ENCODE data around the gene ZNF599. TPM values are rescaled to one million over a fixed set of nuclear protein-coding genes. Genes with fewer than 3 reads are reported as not detected.

The ZNF599 gene
- total and polyA plus RNA-seq, 2 of the 13 experiments (the other 11 are each of a cell fraction or from before 2014, with no cell fraction given): 5.8 to 7.3 TPM

DNA sequence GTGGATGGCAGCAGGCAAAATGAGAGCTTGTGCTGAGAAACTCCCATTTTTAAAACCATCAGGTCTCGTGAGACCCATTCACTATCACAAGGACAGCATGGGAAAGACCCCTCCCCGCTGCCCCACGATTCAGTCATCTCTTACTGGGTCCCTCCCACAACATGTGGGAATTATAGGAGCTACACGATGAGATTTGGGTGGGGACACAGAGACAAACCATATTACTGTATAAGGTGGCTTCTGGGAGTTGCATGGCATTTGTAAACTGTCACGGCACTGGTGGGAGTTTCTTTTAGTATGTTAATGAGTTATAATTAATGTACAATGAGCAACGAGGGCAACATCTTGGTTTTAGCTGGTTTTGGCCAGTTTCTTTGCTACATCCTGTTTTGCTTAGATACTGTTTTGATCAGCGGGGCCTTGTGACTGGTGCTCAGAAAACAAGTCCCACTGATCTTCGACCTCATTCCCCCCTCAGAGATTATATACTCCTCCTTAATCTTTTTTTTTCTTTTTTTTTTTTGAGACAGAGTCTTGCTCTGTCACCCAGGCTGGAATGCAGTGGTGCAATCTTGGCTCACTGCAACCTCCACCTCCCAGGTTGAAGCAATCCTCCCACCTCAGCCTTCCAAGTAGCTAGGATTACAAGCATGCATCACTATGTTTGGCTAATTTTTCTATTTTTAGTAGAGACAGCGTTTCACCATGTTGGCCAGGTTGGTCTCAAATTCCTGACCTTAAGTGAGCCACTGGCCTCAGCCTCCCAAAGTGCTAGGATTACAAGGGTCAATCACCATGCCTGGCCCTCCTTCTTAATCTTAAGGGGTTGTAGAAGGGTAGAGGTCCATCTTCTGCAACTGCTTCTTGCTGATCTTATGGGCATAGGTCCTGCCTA, 21.3 kb upstream of the ZNF599 start:
- TF ChIP-seq EEA1 (CRISPR knock-in tag; IDR thresholded peaks at IDR 0.05; ENCODE audit: borderline replicate concordance) (no peak), ZFY (CRISPR knock-in tag; IDR thresholded peaks at IDR 0.05) (no peak), TCF12 (IDR thresholded peaks at IDR 0.05) (no peak), TCF12 (CRISPR knock-in tag; IDR thresholded peaks at IDR 0.05) (no peak), CEBPG (CRISPR knock-in tag; IDR thresholded peaks at IDR 0.05) (no peak), MXI1 (IDR thresholded peaks at IDR 0.05; ENCODE audit: borderline replicate concordance, low read depth, low read length) (no peak), ZFP36L2 (CRISPR knock-in tag; IDR thresholded peaks at IDR 0.05) (no peak), ZNF501 (CRISPR knock-in tag; IDR thresholded peaks at IDR 0.05) (no peak), ZBTB21 (CRISPR knock-in tag; IDR thresholded peaks at IDR 0.05) (no peak), KLF6 (CRISPR knock-in tag; IDR thresholded peaks at IDR 0.05) (no peak)
- TF ChIP-seq, protein P1, sequence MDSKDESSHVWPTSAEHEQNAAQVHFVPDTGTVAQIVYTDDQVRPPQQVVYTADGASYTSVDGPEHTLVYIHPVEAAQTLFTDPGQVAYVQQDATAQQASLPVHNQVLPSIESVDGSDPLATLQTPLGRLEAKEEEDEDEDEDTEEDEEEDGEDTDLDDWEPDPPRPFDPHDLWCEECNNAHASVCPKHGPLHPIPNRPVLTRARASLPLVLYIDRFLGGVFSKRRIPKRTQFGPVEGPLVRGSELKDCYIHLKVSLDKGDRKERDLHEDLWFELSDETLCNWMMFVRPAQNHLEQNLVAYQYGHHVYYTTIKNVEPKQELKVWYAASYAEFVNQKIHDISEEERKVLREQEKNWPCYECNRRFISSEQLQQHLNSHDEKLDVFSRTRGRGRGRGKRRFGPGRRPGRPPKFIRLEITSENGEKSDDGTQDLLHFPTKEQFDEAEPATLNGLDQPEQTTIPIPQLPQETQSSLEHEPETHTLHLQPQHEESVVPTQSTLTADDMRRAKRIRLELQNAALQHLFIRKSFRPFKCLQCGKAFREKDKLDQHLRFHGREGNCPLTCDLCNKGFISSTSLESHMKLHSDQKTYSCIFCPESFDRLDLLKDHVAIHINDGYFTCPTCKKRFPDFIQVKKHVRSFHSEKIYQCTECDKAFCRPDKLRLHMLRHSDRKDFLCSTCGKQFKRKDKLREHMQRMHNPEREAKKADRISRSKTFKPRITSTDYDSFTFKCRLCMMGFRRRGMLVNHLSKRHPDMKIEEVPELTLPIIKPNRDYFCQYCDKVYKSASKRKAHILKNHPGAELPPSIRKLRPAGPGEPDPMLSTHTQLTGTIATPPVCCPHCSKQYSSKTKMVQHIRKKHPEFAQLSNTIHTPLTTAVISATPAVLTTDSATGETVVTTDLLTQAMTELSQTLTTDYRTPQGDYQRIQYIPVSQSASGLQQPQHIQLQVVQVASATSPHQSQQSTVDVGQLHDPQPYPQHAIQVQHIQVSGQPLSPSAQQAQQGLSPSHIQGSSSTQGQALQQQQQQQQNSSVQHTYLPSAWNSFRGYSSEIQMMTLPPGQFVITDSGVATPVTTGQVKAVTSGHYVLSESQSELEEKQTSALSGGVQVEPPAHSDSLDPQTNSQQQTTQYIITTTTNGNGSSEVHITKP (CRISPR knock-in tag; IDR thresholded peaks at IDR 0.05; ENCODE audit: low read depth): no peak
- TF ChIP-seq, protein P2, sequence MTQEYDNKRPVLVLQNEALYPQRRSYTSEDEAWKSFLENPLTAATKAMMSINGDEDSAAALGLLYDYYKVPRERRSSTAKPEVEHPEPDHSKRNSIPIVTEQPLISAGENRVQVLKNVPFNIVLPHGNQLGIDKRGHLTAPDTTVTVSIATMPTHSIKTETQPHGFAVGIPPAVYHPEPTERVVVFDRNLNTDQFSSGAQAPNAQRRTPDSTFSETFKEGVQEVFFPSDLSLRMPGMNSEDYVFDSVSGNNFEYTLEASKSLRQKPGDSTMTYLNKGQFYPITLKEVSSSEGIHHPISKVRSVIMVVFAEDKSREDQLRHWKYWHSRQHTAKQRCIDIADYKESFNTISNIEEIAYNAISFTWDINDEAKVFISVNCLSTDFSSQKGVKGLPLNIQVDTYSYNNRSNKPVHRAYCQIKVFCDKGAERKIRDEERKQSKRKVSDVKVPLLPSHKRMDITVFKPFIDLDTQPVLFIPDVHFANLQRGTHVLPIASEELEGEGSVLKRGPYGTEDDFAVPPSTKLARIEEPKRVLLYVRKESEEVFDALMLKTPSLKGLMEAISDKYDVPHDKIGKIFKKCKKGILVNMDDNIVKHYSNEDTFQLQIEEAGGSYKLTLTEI (CRISPR knock-in tag; conservative IDR thresholded peaks at IDR 0.05): no peak
- no peak for DNase-seq (ENCODE audit: low spot score)
- no peaks in the 10 kb centered on the region for H4K20me1 ChIP-seq (ENCODE audit: insufficient read depth, low read length)
- H3K4me1 ChIP-seq (ENCODE audit: insufficient read depth, low read length): peaks cover 15% of the 10 kb centered on the region
- no TSS peak for BruUV-seq (replicated peaks)
- H2AFZ ChIP-seq (ENCODE audit: low read length): peak overlapping the region; percentile 81
- H3K4me3 ChIP-seq (replicated peaks in 1 of 3; ENCODE audit: insufficient read depth in 1 of 3, low read depth in 2 of 3, low read length in 3 of 3): peak overlapping the region in 2 of 3 experiments; percentile 30 to 43; a peak in 2 of 6 replicates
- intact Hi-C loops (cut with micrococcal nuclease; ENCODE audit: unreplicated experiment) (no loop called here), in situ Hi-C loops (cut with HindIII; ENCODE audit: extremely low pct_ligation_motif_present, low pct_unique_long_range_greater_than_20kb) (no loop called here)
- WGBS (ENCODE audit: low lambda C conversion rate): 19% methylated on average over 9 of the region's 9 CpGs
- no peak for ATAC-seq
- H3K79me2 ChIP-seq (ENCODE audit: insufficient read depth, low read length): no peaks in the 10 kb centered on the region
- no peak overlapping the region for H3K9ac ChIP-seq (ENCODE audit: insufficient read depth, low read depth, low read length)
- FAIRE-seq: no peak
- ChIA-PET POLR2A (no interaction called here), CTCF (ENCODE audit: low intra/inter-chr PET ratio, low total read pairs) (no interaction called here)
- 0 out of 2 replicates have a peak, but pooled peaks cover under 1% of the 10 kb centered on the region for H3K9me3 ChIP-seq (ENCODE audit: low read length)
- H3K27ac ChIP-seq (ENCODE audit: extremely low read length, insufficient read depth, low read length): no peak overlapping the region
- H3K27me3 ChIP-seq (ENCODE audit: control insufficient read depth in 1 of 2, insufficient read depth in 2 of 2, low read length in 2 of 2): no peaks in the 10 kb centered on the region; a peak in 1 of 5 replicates
- no peaks in the 10 kb centered on the region for H3K36me3 ChIP-seq (replicated peaks in 1 of 2; ENCODE audit: control insufficient read depth in 1 of 2, insufficient read depth in 2 of 2, low read length in 2 of 2)
- peak overlapping the region; percentile 59 for H3K4me2 ChIP-seq (ENCODE audit: low read depth, low read length)

All from HepG2 (cell line).